Vagina (tissue), 1 donor: Measurements from ENCODE around the gene BTG3. TPM values are rescaled to one million over a fixed set of nuclear protein-coding genes. Genes with fewer than 3 reads are reported as not detected.

Experiments
- small RNA-seq: library from RNA; depleted of rRNA; stranded (forward); fragments of <200 nt; gene quantifications from one replicate; pipeline ENCODE3, GENCODE V24; 2016
- total RNA-seq: library from RNA; depleted of rRNA; stranded (reverse); fragments of >200 nt; gene quantifications from one replicate; pipeline ENCODE4 v1.2.3, GENCODE V29; 2016

BTG3 gene
- total RNA-seq, 1 donor from 2014 or later: 70.0 TPM

Small RNAs within 50 kb of the gene (small RNA-seq; reads per million reads assigned to genes)
- gene RF00019: not detected

Other genes starting within 250 kb of the BTG3 start
- 19.2 TPM for gene CXADR, start 99.9 kb downstream of the BTG3 start, total RNA-seq
- 8.6 TPM for gene C21orf91, start 206.5 kb upstream of the BTG3 start, total RNA-seq